ENCODE data around the gene EEF1AKMT2.
"Not testable (repeated sequence)": the region's sequence is repeated elsewhere in the genome, so short reads cannot be mapped to it uniquely, and the experiment has no call there.

The EEF1AKMT2 gene

DNA sequence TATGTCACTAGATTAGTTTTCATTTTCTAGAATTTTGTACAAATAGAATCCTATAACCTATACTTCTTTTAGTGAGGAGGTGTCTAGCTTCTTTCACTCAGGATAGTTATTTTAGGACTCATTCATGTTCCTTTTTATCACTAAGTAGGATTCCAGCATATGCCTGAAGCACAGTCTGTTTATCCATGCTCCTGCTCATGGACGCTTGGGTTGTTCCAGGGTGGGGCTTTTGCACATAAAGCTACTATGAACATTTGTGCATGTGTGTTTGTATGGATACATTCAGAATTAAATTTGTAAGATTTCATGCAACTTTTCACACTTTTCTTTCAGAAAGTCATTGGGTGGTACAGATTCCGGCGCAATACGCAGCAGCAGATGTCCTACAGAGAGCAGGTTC is 34.6 kb upstream of the EEF1AKMT2 start:
- H3K4me3 ChIP-seq (replicated peaks in 1 of 2; ENCODE audit: low read depth in 2 of 2, low read length in 2 of 2) = no peak overlapping the region
- no peak for DNase-seq (ENCODE audit: low read depth in 2 of 2)
- TF ChIP-seq, protein P1, sequence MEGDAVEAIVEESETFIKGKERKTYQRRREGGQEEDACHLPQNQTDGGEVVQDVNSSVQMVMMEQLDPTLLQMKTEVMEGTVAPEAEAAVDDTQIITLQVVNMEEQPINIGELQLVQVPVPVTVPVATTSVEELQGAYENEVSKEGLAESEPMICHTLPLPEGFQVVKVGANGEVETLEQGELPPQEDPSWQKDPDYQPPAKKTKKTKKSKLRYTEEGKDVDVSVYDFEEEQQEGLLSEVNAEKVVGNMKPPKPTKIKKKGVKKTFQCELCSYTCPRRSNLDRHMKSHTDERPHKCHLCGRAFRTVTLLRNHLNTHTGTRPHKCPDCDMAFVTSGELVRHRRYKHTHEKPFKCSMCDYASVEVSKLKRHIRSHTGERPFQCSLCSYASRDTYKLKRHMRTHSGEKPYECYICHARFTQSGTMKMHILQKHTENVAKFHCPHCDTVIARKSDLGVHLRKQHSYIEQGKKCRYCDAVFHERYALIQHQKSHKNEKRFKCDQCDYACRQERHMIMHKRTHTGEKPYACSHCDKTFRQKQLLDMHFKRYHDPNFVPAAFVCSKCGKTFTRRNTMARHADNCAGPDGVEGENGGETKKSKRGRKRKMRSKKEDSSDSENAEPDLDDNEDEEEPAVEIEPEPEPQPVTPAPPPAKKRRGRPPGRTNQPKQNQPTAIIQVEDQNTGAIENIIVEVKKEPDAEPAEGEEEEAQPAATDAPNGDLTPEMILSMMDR (IDR thresholded peaks at IDR 0.05; ENCODE audit: low read depth, low read length) = no peak

DNA sequence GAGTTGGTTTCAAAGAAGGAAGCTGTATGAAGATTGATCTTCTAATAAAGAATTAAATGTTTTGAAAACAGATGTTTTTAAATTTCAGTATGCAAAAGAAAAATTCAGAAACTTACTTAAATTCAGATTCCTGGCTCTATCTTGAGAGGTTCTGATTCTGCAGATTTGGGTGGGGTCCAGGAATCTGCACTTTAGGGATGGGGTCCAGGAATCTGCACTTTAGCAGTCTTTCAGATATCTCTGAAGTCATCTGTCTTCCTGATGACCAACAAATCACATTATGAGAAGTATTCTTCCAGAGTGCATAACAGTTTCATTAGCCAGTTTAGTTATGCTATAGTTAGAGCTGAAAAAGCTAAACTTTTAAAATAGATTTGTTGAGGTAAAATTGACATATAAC is 34.0 kb upstream of the EEF1AKMT2 start:
- no peak for DNase-seq (ENCODE audit: low read depth in 2 of 2)
- TF ChIP-seq, protein P1 (IDR thresholded peaks at IDR 0.05; ENCODE audit: low read depth, low read length) = no peak
- no peak overlapping the region for H3K4me3 ChIP-seq (replicated peaks in 1 of 2; ENCODE audit: low read depth in 2 of 2, low read length in 2 of 2)

DNA sequence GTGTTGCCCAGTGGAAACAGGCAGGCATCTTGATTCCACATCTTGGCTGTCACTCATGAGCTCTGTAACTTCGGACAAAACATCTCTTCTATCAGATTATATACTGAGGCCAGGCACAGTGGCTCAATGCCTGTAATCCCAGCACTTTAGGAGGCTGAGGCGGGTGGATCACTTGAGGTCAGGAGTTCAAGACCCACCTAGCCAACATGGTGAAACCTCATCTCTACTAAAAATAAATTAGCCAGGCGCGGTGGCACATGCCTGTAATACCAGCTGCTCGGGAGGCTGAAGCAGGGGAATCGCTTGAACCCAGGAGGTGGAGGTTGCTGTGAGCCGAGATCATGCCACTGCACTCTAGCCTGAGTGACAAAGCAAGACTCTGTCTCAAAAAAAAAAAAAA is 33.2 kb upstream of the EEF1AKMT2 start:
- DNase-seq (ENCODE audit: low read depth in 2 of 2); H3K4me3 ChIP-seq (replicated peaks in 1 of 2; ENCODE audit: low read depth in 2 of 2, low read length in 2 of 2): not testable (repeated sequence)

DNA sequence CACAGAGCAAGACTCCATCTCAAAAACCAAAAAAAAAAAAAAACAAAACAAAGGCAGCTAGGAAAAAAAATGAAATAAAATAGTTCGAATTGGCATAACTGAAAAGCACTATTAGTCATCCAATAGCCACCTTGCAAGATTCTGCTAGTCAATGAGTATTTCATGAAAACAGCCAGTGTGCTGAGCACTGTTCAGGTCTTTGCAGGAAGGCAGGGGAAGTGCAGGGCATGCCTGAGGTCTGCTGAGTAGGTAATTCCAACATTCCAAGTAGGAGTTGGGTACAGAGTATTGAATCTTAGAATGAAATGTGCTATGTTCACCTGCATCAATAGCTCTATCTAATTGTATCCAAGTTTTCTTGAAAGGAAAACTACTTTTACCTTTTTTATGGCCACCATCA is 32.8 kb upstream of the EEF1AKMT2 start:
- no peak for DNase-seq (ENCODE audit: low read depth in 2 of 2)
- TF ChIP-seq, protein P1 (IDR thresholded peaks at IDR 0.05; ENCODE audit: low read depth, low read length) = no peak

DNA sequence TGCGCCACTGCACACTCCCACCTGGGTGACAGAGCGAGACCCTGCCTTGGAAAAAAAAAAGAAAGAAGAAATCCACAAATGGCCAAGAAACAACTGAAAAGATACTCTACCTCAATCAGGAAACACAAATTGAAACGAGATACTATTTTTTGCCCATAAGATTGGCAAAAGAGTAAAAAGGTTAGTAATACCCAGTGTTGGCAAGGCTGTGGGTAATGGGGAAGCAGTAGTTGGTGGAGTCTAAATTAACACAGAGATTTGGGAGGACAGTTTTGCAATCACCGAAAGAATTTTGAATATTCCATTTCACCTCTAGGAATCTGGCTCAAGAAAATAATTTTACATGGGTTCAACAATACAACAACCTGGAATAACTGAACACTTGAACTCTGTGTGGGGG is 29.8 kb upstream of the EEF1AKMT2 start:
- TF ChIP-seq, protein P1 (IDR thresholded peaks at IDR 0.05; ENCODE audit: low read depth, low read length) = no peak
- DNase-seq (ENCODE audit: low read depth in 2 of 2) = no peak
- no peak overlapping the region for H3K4me3 ChIP-seq (replicated peaks in 1 of 2; ENCODE audit: low read depth in 2 of 2, low read length in 2 of 2)

More for the DNA sequence above, 32.8 kb upstream of the EEF1AKMT2 start:
- no peak overlapping the region for H3K4me3 ChIP-seq (replicated peaks in 1 of 2; ENCODE audit: low read depth in 2 of 2, low read length in 2 of 2)

DNA sequence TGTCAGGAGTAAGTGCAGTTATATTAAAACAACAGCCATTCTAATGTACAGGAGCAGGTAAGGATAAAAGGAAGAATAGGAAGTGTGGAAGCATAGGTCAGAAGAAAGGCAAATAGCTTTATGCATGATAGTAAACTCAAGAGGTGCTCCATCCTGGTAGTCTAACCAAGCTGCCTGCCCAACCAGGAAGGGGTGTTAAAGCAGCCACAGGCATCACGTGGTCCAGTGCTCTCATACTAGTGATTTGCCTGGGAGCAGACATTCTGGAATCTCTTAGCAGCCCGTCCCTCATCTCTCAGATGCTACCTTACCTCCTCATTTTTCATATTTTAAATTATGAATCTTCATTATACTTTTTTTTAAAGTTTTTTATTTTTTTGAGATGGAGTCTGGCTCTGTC is 28.4 kb upstream of the EEF1AKMT2 start:
- H3K4me3 ChIP-seq (replicated peaks in 1 of 2; ENCODE audit: low read depth in 2 of 2, low read length in 2 of 2) = no peak overlapping the region
- TF ChIP-seq, protein P1 (IDR thresholded peaks at IDR 0.05; ENCODE audit: low read depth, low read length) = no peak
- DNase-seq (ENCODE audit: low read depth in 2 of 2) = no peak

DNA sequence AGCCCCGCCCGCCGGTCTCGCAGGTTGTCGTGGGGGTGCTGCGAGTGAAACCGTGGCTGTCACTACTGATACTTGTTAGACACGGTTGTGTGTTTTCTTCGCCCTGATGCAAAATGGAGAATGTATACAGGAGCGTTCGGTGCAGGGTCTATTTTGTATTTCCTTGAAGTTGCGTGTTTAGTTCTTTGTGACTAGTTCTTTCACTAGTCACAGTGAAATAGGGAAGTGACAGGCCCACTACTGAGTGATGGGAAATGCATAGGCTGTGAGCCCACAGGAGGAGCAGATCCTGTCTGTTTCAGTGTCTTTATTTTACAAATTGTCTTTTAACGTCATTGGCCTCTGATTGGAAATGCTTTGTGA is 10.6 kb upstream of the EEF1AKMT2 start:
- no peak for DNase-seq (ENCODE audit: low read depth in 2 of 2)
- TF ChIP-seq, protein P1 (IDR thresholded peaks at IDR 0.05; ENCODE audit: low read depth, low read length) = no peak
- peak overlapping the region; percentile 89 to 95 for H3K4me3 ChIP-seq (replicated peaks in 1 of 2; ENCODE audit: low read depth in 2 of 2, low read length in 2 of 2)
